GM03348 (cell line): ENCODE data around the gene ISYNA1.

Experiments
- DNase-seq: peaks from one replicate; pipeline ENCODE4 v3.0.0; 2012; ENCODE audit warnings: low spot score

Gene ISYNA1

DNA sequence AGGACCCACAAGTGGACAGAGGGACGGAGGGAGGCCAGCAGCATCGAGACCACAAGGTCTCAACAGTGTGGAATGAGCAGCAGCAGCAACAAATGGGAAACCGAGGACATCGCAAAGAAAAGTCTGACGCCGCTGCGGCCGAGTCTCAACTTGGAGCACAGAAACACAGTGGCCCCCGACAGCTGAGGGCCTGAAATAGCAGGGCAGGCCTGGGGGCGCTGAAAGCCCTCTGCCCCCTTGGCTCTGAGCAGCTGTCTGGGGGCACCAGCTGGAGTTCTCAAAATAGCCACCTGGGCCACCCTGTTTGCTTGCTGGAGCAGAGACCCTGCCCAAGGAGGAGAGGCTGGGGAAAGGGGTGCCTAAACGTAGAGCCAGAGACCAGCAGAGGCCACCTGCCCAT, 5.9 kb upstream of the ISYNA1 start:
- no peak for DNase-seq

DNA sequence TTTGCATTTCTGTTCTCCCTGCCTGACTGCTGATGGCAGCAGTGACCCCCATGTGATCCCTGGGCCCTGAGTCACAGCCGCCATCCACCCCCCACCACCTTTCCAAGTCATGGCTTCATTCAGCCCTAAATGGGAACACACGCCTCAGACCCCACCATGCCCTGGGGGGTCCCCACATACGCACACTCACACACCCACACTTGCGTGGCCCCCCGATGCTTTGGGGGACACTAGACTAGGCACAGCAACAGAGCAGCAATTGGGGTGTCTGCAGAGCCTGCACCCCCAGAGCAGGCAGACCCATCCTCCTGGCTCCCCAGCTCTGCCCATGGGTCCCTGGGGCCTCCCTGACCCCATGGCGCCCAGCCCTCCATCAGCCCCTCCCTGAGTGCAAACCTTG, 5.5 kb upstream of the ISYNA1 start:
- DNase-seq, result no peak

DNA sequence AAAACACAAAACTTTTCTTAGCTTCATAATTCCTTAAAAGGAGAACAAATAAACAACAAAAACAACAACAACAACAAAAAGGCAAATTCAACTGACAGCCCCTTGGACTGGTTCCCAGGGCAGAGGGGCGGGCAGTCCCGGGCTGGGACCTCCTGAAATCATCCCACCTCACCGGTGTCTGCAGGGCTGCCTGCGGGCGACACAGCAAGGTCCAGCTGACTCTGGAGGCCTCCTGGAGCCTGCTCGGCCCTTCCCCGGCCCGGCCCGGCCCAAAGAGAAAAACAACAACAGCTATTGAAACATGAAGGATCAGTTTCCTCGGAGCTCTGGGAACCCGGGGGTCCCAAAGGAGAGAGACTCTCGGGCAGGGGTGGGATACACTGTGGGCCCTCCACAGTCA, 5.0 kb upstream of the ISYNA1 start:
- no peak for DNase-seq

DNA sequence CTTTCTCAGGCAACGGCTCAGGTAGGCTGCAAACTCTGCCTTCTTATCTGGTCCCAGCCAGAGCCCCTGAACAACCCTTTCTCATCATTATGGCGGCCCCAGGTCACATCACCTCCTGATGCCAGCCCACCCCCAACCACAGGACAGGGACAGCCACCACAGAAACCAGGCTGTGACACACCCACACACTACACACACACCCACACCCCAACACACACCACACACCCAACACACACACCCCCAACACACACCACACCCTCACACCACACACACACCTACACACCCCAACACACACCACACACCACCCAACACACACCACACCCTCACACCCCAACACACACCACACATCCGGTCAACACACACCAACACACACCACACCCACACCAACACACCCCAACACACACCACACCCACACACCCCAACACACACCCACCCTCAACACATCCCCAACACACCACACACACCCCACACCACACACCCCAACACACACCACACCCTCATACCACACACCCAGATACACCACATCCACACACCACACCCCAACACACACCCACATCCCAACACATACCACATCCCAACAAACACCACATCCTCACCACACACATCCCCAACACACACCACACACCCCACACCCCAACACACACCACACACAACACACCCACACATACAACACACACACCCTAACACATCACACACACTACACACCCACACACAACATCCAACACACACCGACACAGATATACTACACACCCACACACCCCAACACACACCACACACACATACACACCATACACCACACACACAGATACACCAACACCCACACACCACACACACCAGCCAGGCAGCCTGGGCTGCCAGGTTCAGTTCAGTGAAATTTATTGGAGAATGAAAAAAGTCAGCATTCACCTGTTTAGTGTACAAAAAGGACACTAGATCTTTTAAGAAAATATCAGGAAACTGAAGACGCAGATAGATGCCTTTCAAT, 4.2 kb upstream of the ISYNA1 start:
- DNase-seq, result no peak

DNA sequence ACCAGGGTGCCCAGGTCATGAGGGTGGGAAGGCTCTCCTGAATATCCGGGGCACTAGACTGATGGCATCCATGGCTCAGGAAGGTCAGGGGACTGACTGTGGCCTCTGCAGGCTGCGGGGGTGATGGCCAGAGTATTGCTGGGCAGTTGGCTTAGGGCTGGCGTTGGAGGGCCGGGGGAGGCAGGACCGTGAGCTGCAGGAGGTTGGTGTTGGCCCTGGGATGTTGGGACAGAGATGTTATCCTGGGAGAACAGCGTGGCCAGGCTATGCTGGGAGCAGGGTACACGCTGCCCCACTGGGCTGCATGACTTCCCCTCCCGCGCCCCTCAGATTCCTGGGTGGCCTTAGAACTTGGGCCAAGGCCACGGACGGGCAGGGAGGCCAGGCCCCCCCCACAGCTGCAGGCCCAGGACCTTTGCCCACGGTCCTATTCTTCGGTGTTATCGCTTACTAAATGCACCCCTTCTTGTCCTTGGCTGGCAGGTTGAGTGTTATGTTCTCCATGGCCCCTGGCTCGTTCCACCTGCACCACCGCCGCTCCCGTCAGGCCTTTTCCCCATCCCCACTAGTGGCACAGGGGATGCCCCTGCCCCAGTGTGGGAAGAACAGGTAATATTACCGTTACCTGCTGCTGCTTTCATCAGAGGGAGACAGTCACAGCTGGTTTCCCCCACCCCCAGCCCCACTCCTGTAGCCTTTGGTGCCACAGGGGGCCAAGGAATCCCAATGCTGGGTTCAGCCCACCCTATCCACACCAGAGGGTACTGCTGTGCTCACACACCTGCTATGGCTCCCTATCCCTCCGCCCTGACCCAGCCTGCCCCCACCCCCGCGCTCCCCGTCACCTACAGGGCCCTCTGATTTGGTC, 3.2 kb upstream of the ISYNA1 start:
- DNase-seq, result no peak

DNA sequence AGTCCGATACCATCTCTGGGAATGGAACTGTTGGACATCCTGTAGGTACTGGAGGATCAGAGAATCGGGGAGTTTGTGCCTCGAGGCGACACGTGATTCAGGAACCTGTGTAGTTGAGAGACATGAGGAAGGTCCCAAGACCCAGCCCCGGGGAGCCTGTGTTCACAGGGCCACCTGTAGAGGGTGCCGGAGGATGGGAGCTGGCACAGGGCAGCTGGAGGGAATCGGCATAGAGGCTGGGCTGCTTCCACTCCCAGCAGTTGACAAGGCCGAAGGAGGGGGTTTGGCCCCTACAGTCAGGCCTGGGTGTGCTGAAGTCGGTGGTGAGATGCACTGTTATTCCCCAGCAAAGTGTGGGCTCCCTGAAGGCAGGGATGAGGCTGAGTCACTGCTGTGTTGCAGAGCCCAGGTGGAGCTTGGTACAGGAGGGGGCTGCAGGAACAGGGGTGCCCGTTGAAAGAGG, 2.5 kb upstream of the ISYNA1 start:
- DNase-seq, result no peak

DNA sequence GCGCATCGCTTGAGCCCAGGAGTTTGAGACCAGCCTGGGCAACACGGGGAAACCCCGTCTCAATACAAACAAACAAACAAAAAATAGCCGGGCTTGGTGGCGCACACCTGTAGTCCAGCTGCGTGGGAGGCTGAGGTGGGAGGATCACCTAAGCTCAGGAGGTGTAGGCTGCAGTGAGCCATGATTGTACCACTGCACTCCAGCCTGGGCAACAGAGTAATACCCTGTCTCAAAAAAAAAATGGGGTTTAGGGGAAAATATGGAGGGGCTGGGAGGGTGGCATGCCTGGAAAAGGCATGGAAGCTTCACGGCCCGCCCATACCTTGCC, 1.9 kb upstream of the ISYNA1 start:
- DNase-seq, result no peak

DNA sequence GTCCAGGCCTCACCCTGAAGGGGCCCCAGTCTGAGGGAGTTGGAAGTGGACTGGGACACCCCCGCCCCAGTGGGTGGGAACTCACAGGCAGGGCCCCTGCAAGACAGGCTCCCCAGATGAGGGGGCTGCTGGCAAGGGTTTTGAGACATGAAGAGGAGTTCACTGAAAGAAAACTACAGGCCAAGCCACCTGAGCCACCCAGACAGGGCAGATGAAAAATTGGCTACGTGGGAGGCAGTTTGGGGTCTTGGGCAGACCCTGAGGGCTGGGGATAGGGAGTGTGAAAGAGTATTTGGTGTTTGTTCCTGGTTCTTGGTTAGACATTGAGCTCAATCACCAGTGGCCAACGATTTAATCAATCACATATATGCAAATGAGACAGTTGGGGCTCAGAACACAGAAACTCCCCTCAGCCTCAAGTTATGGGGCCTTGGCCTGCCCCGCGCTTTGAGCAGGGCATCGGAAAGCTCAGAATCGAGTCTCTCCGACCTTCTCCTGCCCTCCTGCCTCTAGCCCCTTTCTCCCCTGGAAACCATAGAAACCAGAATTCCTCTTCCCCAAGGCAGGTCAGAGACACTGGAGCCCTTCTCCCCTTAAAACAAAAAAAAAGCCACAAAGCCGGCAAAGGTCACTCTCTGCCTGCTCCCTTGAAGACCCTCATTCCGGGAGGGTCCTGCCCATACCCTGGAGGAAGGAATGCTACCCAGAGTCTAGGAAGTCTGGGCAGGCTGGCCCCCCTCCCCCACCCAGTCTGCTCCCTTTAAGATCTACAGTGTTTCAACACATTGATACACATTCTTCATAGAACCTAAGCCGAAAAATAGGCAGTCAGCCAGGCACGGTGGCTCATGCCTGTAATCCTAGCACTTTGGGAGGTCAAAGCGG, 1.3 kb upstream of the ISYNA1 start:
- DNase-seq, result no peak

DNA sequence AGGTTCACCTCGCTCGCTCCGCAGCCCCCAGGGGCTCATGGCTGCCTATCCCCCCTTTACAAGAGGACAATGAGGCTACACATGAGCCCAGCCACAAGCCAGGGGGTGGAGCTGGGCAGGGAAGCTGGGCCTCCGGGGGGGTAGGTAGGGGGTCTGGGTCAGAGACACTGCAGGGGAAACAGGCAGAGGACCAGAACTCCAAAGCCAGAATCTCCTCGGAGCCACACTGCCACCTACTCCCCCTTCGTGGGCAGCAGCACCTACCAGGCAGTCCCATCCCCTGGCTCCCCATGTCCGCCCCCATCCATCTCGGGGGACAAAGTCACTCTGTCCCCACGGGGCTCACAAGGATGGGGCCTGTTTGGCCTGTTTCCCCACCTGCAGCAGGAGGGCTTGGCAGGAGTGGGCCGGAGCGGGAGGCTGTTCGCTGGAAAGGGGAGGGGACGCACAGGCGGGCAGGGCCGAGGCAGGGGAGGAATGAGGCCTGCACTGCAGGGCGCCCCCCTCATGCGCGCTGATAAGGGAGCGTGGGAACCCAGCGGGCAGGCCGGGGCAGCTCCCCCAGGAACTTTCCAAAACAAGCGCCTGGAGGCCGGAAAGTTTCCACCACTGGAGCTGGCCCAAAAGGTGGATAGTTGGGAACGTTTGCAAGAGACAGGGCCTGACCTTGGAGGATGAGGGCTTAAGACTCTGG, 545 bp upstream of the ISYNA1 start:
- no peak for DNase-seq

DNA sequence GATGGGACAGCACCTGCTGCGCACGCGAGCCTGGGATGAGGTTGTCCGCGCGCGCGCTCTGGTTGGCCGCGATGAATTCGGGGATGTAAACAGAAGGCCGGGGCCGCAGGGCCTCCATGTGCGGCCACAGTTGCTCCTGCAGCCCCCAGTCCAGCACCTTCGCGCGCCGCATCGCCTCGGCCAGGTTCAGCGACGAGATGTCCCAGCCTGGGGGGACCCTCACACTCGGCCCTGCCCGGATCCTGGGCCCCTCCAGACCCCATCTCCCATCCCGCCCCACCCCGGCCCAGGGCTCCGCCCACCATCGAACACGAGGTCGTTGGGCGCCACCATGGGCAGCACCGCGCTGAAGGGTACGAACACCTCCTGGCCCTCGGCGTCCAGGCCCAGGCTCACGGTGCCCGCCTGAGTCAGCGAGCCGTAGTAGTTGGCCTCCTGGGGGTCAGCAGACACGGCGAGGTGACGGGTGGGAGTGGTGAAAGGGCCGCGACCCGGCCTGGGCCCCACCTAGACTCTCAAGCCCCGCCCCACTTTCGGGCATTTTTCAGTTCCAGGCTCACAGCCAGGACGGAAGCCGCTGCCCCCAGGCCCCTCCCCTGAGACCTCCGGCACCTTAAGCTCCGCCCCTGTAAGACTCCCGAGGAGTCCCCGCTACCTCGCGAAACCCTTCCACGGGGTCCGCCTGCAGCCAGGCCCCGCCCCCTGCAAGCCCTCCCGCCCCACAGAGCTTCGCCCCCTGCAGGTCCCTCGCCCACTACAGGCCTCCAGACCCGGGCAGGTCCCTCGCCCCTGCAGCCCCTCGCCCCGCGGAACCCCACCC, 1.1 kb downstream of the ISYNA1 start:
- peak; percentile 88 for DNase-seq

DNA sequence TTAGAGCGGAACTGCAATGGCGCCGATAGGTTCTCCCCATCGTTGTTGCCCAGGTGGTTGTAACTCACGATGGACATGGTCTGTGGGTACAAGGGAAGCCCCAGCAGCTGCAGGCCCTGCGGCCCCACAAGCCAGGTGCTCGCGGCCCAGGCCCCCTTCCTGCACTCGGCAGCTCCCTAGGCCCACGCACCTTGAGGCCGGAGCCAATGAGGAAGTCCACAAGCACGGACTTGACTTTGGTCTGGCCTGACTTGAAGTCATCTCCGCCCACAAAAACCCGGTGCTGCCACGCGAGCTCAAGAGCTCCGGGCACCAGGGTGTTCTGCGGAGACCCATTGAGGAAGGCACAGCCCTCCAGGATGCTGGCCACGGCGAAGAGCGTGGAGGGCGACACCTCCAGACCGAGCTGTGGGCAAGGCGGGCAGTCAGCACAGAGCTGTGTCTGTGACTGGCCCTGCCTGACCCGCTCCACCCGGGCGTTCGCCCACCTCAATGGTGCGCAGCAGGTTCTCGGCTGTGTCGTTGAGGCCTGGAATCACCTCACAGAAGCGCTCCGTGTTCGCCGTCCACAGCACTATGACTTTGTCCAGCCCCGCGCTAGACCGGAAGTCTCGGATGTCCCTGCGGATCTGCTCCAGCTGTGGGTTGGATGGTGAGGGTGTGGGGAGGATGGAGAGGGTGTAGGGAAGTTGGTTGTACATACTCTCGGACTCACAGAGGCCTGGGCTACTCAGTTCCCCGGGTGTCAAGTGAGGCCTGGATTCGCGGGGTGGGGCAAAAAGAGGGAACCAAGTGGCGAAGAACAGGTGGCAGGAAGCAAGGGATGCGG, 1.9 kb downstream of the ISYNA1 start:
- no peak for DNase-seq

DNA sequence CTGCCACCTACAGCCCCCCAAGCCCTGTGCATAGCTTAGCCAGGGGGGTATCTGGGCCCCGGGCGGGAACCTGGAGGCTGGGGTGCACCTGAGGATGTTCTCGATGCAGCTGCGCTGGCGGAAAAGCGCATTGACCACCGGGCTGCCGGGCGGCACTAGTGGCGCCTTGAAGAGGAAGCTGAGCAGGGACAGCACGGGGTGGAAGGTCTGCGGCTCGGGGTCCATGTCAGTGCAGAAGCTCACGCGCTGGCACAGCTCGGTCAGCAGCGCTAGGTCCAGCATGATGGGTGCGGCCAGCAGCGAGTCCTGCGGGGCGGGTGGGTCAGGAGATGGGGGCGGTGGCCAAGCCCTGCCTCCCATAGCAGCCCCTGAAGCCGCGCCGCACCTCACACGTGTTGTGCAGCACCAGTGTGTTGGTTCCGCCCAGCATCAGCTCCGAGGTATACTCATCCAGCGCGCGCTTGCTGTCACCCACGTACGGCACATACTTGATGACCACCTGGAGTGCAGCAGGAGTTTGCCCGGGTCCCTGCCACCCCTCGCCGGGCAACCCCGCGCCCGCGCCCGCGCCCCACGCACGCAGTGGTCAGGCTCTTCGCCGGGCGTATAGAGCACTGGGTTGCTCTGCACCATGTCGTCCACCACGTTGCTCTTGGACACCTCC, 2.6 kb downstream of the ISYNA1 start:
- no peak for DNase-seq

DNA sequence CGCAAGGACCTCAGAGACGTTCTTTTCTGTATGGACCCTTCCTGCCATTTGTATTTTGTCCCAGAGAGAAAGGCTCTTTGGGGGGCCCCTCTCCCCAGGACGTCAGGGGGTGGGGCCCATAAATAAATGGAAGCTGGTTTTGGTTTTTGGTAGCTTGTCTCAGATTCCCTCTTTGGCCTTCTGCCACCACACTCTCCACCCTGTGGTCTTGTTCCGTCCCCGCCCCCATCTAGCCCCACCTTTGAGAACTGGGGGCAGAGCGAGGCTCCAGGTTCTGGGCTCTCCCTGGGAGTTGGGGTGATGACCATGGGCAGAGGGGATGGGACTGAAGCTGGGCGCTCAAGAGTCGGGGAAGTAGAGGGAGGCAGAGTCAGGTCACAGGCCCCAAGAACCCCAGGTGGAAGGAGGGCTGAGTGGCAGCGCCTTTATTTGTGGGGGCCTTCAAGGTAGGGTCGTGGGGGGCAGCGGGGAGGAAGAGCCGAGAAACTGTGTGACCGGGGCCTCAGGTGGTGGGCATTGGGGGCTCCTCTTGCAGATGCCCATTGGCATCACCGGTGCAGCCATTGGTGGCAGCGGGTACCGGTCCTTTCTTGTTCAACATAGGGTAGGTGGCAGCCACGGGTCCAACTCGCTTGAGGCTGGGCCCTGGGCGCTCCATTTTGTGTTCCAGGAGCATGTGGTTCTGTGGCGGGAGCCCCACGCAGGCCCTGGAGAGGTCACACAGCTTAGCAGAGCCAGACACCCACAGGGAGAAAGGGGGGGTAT, 3.3 kb downstream of the ISYNA1 start:
- no peak for DNase-seq

DNA sequence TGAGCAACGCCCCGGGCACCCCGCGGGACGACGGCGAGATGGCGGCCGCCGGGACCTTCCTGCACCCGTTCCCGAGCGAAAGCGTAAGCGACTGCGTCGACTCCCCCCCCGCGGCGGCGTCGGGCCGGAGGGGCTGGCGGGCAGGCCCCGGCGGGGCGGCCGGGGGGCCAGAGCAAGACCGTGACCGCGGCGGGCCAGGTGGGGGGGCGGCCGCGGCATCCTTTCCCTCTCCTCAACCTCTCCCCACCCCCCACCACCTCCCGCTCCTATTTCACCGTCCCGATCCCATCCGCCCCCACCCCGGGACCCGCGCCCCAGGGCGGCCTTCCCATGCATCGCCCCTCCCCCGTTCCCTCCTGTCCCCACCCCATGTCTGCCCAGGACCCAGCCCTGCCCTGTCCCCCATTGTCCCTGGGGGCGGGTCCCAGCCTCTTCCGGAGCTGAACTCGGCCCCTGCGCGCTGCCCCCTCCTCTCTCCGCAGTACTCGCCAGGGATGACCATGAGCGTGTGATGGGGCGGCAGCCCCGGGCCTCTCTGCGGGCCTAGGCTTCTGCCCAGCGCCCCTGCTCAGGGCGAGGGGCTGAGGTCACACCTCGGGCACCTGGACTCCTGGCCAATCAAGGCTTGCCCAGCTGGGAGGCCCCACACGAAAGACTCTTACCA, 4.1 kb downstream of the ISYNA1 start:
- DNase-seq, result no peak

DNA sequence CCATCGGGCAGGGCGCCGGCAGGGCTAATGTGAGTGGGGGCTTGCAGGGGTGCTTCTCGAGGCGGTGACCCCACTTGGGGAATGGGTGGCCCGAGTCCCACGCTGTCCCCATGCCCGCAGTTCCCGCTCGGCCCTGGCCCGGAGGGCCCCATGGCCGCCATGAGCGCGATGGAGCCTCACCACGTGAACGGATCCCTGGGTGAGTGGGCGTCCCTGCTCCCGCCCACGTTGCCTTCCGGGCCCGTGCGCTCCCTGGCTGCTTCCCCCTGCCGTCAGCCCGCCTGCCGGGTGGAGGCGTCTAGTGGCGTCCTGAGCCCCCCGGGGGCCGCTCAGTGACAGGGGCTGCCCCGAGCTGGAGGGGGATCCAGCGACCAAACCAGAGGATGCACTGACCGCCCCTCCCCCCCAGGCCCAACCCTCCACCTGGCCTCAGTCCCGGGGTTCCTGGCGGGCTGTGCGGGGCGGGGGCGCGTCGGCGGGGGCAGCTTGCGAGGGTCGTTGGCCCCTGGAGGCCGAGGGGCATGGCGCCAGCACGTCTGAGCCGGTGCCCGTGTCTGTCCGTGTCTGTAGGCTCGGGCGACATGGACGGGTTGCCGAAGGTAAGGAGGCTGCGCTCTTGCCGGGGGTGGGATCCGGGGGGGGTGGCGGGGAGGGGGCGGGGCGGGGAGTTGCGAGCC, 4.8 kb downstream of the ISYNA1 start:
- DNase-seq, result no peak

DNA sequence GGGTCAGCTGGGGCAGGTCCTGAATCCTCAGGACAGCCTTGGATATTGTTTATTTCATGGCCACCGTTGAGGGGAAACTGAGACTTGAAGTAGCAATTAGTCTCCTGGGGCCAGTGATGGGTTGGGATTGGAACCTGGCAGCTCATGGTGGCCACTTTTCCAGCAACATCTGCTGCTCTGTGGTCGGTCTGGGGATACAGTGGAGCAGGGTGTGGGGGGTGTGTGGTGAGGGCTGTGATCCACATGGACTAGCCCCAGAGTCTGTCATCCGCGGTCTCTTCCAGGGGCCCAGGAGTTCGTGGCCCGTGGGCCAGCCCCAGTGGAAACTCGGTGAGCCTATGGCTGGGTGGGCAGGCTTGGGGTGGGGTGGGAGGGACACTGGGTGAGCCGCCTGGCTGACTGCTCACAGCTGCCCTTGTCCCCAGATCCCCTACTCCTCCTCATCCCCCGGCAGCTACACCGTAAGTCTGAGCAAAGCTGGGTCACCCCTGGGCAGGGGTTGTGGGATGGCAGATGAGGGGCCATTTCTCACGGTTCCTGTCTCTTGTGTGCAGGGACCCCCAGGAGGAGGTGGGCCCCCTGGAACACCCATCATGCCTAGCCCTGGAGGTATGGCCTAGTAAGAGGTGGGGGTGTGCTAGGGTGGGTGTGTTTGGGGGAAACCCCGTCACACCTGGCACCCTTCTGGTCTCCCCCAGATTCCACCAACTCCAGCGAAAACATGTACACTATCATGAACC, 5.5 kb downstream of the ISYNA1 start:
- no peak for DNase-seq
